Middle frontal gyrus (tissue), 1 donor: ENCODE results near the gene ABTB2.

Source experiments
- DNase-seq: peaks from one replicate; pipeline ENCODE4 v3.0.0-alpha.2; 2015; ENCODE audit warnings: low spot score; ENCODE audit errors: extremely low spot score

The ABTB2 gene

DNA sequence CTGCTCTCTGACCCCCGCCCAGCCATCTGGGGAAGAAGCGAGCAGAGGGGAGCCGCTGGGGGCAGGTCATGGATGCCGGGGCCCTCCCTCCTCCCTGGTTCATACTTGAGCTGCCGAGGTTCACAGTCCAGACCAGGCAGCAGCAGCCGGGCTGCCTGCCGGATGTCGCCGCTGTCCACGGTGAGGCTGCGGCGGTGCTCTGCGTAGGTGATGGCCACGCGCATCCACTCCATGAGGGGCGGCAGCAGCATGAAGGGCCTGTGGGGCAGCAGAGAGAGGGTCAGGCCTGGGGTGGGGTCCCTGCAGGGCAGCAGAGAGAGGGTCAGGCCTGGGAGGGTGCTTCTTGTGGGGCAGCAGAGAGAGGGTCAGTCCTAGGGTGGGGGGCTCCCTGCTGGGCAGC is 184.8 kb downstream of the ABTB2 start:
- DNase-seq: no peak

DNA sequence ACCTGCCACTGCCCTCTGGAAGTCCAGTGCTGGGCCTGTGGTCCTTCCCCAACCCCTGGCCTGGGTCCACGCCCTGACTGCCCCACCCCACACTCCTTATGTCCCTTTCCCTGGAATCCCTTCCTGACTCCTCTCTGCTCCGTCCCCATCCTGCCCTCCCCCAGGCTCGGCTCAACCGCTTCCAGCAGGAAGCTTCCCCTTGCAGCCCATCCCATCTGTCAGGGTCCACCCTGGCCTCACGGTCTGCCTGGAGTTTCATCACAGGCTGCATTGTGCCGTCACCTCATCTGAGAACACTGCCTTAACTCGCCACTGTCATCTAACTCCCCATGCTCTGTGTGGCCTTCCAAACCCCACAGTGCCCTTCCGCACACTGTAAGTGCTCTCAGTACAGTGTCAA is 188.1 kb downstream of the ABTB2 start:
- DNase-seq: no peak

DNA sequence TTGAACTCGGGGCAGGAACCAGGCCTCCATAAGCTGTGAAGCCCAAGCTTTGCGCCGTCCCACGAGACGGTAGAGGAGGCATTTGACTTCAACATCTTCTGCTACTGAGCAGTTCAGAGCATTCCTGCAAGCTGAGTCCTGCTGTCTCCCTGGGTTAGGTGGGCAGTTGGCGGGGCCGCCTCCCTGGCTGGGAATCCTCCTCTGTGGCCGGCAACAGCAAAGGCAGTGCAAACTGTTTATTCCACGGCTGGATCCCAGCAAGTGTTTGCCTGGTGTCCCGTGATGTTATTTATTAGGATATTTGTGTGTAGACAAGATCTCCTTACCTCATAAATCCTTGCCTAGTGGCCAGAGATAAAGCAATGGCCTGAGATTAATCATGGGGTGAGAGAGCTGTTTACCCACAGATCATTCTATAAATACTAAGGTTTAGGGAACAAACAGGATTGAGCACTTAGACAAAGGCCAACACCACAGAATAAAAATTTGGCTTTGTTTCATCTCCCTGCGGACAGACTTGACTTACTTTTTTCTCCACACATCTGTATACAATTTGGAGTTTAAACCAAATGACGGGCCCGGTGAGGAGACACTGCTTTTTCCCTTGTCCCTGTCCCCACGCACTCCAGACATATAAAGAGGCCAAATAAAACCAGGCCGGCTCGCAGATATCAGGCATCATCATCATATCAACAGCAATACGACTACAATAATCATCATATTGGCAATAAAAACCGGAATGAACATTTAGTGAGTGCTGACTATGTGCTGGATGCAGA is 189.0 kb downstream of the ABTB2 start:
- DNase-seq: no peak

DNA sequence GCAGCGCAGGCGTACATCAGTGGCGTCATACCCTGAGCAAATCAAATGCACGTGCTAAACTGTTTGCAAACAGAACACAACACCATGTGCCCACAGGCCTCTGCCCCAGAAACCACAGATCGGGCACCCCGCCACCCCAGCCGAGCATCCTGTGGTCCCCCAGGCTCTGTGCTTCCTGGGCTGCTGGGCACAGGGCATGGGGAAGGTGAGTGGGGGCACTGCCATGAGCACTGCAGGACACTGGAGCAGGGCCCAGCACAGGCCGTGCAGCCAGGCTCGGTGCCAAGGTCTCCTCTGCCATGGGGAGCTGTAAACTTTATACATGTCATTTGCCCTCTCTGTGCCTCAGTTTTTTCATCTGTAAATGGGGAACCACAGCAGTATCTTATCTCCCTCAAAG is 189.8 kb downstream of the ABTB2 start:
- DNase-seq: no peak

DNA sequence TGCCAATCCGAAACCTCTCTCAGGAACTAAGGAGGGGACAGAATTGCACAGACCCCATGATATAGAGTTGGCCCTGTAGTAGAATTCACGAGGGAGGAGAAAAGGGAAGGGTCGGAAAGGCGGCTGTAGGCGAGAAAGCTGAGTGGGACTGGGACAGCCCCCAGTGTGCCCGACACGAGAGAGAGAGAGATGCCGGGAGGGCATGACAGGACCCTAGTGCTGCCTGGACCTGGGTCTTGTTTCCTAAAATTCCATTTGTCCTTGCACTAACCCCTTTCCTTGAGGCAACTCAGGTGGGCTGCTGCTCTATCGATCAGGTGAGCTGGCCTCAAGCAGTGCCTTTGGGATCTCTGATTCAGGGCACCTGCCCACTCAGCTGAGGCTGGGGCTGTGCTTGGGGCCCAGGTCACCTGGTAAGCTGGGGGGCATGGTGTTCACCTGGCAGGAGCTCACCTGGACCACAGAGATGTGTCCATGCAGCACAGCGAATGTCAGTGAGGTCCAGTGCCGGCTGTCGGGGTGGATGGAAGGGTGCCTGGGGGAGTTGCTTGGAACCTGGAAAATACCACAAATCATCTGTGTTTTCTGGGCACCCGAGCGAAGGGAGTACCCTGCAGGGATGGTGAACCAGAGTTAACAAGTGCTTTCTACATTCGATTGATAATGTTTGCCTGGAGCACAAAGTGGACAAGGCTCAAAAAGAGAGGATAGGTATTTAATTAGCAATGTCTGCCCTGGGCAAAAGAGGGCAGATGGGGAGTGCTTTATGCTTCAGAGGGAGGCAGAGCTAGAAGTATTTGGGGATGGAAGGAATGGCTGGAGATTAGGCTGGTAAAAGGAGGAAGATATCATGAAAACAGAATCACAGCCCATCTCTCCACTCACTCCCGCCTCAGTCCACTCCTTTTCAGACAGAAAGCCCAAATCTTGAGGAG is 190.7 kb downstream of the ABTB2 start:
- DNase-seq: no peak

DNA sequence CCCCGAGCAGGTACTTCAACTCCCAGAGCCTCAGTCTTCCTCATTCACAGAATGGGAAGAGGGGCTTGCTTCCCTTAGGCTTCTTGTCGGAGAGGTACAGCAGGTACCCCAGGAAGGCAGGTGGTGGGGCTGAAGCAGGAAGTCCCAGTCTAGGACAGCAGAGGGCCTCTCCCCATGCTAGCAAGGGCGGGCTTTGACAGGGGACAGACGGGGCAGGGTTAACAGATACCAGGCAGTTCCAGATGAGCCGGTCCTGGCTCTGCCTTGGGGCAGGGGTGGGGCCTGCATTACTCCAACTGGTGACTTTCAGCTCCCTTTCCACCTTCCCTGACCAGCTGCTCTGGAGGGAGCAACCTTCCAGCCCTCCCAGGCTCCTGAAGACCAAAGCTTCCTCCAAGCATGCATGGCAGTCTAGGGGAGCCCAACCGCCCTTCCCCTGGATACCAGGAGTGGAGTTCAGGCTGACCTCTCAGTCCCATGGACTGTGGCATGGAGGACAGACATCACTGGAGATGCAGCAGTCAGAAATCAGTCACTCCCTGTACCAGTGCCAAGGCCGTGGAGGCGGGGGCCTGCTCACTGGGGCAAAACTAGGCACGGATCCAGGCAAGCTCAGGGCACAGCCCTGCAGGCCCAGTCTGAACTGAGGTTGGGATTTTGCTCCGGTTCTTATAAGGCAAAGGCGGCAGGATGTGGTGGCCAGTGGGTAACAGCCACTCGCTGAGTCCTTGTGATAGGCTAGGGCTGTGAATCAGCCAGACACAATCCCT is 191.8 kb downstream of the ABTB2 start:
- DNase-seq: no peak

DNA sequence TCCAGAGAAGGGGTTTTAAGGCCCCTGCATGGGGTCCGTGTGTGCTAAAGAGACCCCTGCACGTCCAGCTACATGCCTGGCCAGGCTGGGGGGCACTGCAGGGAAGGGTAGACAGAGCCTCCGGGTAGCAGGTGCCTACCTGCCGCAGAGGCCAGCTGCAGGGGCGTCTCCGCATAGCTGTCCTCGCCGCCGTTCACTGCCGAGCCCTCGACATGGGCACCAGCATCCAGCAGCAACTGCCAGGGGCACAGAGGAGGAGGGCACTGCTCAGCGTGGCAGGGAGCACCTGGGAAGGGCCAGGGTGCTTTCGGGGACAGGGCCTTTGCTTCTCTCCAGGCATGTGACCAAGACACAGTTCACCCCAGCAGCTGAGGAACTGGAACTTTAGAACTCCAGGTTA is 192.7 kb downstream of the ABTB2 start:
- DNase-seq: no peak

DNA sequence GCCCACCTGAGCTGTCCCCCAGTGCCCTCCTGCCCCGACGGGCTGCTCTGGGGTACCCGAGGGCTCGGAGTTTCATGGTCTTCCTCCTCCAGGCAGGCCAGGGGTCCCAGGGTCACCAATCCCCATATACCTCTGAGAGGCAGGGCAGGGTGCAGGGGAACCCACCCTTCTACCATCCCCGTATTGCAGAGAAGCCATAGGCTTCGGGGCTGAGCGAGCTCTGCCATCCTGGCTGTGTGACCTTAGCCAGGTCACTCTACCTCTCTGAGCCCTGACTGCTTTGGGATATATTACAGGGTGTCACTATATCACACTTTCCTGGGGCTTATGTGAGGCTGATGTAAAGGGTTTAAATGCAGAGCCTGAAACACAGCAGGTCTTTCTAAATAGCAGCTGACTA is 195.0 kb downstream of the ABTB2 start:
- DNase-seq: no peak

DNA sequence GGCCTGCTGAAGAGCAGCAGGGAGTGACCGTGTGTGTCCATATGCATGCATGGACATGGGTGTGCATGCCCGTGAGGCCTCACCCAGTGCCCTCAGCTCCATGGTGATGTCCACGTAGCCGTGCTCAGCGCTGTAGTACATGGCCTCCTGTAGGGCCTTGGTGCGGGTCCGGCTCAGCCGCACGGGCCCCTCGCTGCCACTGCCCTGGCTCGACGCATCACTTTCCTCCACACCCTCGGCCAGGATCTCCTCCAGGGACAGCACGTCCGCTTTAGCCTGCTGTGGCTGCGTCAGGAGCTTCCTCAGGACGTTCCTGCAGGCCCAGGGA is 195.4 kb downstream of the ABTB2 start:
- DNase-seq: no peak

DNA sequence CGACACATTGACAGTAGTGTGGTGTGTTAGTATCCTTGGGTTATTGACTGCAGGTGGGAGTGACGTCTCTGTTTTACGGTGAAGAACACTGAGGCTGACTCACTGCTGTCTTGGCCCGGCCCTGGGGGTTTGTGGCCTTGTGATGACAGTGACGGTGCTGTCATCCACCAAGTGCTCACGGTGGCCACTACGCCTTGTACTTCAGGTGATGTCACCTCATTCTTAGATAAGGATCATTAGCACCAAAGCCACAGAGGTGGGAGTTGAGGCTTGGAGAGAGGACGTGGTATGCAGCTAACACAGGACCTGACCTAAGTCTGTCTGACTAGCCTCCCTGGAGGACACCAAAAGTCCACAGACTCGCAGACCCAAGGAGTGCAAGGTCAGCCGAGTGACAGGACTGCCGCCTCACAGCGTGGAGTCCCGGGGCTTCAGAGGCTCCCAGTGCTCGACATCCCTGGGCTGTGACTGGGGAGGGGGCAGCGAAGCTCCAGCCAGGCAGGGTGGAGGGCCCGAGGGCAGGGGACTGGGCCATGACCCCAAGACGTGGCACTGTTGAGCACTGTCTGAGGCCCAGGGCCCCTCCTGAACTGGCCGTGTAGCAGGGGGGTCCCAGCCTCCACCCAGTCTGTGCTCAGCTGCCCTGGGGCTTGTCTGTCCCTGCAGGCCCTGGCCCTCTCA is 195.9 kb downstream of the ABTB2 start:
- DNase-seq: no peak

DNA sequence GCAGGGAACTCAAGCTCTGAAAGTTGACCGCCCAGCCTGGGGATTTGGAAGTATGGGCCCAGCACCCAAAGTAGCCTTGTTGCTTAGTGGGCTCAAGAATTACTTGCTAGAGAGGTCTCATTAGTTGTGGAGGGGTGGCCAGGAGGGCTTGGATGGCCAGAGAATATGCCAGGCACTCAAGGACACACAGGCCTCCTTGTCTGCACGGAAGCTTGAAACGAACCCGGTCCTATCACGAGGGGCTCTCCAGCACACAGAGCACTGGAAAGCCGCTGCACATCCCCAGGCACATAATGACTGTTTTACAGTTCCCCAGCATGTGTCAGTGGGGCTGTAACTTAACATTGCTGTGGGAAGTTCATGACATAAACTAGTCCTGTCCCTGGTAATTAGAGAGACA is 196.4 kb downstream of the ABTB2 start:
- no peak for DNase-seq

DNA sequence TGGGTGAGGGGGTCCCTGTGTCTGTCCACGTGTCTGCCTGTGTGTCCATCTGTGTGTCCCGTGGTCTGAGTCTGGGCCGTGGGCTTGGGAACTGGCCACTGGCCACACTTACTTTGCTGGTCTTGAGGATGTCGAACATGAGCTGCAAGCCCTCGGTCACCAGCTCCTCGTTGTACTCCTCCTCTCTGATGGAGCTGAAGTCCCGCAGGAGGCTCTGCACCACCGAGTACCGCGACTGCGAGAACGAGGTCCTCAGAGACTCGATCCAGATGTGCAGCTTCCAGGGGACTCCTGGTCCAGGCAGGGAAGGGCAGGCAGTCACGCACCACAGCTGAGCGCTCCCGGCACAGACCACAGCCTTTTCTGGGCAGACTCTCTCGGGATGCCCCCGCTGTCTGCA is 197.0 kb downstream of the ABTB2 start:
- DNase-seq: no peak

DNA sequence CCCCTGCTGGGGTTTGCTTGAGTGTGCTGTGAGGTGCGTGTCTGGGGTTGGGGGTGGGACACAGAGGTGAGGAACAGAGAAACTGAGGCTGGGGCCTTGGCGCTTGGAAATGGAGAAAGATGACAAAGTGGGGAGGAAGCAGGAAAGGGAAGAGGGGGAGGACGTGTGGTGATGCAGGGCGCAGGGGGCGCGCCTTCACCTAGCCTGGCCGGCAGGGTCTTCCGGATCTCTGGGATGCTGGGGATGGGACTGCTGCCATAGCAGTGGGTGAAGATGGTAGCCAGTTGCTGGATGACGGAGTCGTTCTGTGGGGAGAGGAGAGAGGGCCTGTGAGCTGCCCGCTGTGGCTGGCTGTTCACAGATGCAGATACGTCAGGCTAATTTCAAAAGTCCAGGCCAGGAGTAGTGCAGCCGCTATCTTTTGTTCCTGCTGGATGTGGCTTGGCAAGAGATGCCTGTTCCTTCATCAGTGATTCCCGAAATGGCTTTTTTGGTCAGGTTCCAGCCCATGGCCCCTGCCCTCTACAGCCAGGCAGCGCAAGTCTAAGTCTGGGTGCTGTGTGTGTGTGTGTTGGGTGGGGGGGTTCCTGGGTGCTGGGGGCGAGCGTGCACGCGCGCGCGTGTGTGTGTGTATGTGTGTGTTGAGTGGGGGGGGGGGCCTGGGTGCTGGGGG is 197.6 kb downstream of the ABTB2 start:
- DNase-seq: no peak

DNA sequence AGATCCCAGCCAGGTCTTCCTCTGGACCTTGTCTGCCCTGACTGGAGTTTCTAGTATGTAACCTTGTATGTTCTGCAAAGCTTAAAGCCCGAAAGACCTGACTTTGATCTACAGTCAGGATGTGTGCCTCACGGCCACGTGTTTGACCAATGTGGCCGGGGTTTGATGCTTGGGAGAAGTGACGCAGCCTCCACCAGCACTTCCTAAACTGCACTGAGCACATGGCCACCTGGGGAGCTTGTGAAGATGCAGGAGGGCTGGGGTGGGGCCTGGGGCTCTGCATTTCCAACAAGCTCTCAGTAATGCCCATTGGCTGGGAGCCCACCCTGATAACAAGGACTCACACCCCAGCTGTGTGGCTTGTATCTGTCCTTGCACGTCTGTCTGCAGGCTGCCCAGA is 199.1 kb downstream of the ABTB2 start:
- no peak for DNase-seq

DNA sequence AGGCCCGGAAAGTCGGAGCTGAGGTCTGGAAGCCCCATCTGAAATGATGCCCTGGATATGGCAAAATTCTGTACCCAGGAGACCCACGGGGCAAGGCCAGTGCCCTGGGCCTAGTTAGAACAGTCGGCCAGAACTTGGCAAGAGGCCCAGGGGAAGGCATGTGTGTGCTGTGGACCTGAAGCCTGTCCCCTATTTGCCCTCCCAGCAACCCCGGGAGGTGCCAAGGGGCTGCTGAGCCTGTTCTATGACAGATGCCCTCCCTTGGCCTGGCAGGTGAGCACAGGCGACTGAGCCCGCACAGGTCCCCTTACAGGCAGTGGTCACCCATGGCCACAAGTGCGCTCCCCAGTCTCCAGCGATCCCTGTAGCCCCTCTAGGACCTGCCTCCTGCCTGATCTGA is 200.6 kb downstream of the ABTB2 start:
- no peak for DNase-seq

DNA sequence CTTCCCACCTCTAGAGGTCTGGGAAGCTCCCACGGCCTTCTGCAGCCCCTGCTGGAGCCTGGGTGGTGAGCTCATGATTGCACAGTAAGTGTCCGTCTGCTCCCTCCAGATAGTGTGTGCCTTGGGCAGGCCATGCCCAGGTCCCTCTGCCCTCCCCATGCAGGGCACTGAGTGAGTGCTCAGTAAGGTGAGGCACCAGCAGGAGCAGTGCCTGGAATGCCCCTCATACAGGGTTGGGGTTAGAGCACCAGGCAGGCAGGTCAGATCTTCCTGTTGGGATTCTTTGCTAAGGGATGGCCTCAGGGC is 202.1 kb downstream of the ABTB2 start:
- DNase-seq: no peak

DNA sequence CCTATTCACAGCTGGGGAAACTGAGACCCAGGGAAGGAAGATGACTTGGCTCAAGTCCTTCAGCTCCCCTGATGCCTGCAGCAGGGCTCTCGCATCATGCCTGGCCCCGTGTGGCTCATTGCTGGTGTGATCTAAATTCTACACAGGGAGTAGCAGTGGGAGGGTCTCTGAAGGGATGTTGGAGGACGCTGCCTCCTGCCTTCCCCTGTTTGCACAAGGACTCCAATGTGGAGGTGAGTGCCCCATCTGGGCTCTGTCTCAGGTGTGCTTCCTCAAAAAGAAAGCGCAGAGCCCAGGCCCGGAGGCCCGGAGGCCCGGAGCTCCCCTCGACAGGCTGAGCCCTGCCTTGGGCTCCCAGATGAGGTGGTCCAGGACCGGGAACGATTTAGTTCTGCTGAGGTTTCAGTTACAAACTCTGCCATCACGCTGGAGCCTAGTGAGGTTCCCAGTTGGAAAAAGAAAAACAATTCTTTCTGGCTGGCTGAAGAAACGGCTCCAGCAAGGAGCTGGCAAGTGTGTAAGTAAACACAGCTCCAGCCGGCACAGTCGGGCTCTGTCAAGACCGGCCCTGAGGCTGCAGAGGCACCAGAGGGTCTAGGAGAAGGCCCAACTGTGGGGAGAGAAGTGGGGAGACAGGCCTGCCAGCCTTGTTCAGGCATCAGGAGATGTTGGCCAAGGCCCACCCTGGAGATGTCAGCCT is 202.6 kb downstream of the ABTB2 start:
- no peak for DNase-seq

DNA sequence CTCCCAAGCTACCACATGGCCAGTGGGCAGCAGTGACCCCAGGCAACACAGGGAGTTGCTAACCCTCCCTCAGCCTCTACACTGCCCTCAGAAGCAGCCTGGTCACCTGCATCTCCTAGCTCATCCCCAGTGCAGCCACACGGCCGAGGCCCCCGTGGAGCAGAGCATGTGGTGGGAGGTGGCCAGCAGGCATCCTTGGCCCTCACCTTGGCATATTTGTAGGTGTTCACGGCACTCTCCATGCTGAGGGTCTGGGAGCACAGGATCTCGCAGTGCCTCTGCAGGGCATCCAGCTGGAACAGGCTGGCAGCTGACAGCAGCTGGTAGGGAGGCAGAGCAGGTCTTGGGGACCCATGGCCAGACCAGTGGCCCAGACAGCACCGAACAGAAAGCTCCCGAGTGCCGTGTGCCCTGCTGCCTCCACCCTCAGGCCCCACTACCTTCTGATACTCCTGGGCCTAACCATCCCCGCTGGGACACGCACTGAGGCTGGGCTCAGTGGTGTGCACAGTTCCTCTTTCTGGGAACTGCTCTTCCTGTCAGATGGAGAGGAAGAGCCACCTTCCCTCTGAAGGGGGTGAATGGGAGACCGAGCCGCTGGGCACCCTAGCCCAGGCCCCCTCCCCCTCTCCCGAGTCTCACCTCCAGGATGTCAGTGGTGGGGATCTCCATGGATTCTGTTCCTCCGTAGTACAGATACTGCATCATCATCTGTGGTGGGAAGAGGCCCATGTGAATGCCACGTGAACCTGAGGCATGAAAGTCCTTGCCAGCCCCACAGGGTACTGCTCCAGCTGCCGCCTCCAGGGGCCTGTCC is 203.5 kb downstream of the ABTB2 start:
- DNase-seq: no peak
